CD4-positive, alpha-beta T cell (primary cell): ENCODE measurements around the gene UTP25. TPM values are rescaled to one million over a fixed set of nuclear protein-coding genes. Genes with fewer than 3 reads are reported as not detected.

ENCODE experiments used
- ATAC-seq: fragments of 200-7000 bp; cut with Tn5 transposase; one replicate; pipeline ENCODE4 v1.10.0; 2022; ENCODE audit warnings: mild to moderate bottlenecking; ENCODE audit not compliant: poor library complexity
- CTCF ChIA-PET: fragments of 350-600 bp; sonication (Branson Sonifier 250); formaldehyde crosslinking; loops from one replicate; lab custom pipeline; 2021; ENCODE audit warnings: antibody characterized with exemption, inconsistent platforms; lab: Charles Lee
- POLR2A ChIA-PET: fragments of 350-600 bp; sonication (Branson Sonifier 250); formaldehyde crosslinking; loops from one replicate; lab custom pipeline; 2021; ENCODE audit warnings: antibody characterized with exemption, inconsistent platforms; lab: Charles Lee
- DNase-seq, 14 experiments: peaks; one replicate each; pipeline ENCODE4 v3.0.0-alpha.2; 2013 to 2020; ENCODE audit warnings: mixed read lengths in 2 of 14
- H3K27ac ChIP-seq, 2 donors: one replicate each; pipeline versions ENCODE4 v1.5.1 to v1.7.0; 2013; ENCODE audit warnings: low read length in 2 of 2, low read depth in 1 of 2, mild to moderate bottlenecking in 1 of 2
- H3K27me3 ChIP-seq, 2 experiments: 1 replicate in 1 of 2; 2 replicates in 1 of 2; pipeline versions ENCODE4 v1.6.1 to v1.7.0; 2013; ENCODE audit warnings: low read length in 2 of 2, control low read depth in 1 of 2, mild to moderate bottlenecking in 1 of 2, moderate library complexity in 1 of 2; ENCODE audit not compliant: insufficient read depth in 2 of 2, control insufficient read depth in 1 of 2
- H3K36me3 ChIP-seq: one replicate; pipeline ENCODE4 v1.6.1; 2013; ENCODE audit warnings: low read length, control low read depth; ENCODE audit not compliant: insufficient read depth
- H3K4me1 ChIP-seq: one replicate; pipeline ENCODE4 v1.6.1; 2013; ENCODE audit warnings: low read length, control low read depth; ENCODE audit not compliant: insufficient read depth
- H3K4me3 ChIP-seq: one replicate; pipeline ENCODE4 v1.5.1; 2013; ENCODE audit warnings: mild to moderate bottlenecking, low read length, moderate library complexity
- H3K9me3 ChIP-seq, 2 experiments: 1 replicate in 1 of 2; 2 replicates in 1 of 2; pipeline versions ENCODE4 v1.6.1 to v1.7.0; 2013; ENCODE audit warnings: low read length in 2 of 2, mild to moderate bottlenecking in 2 of 2, control low read depth in 1 of 2, moderate library complexity in 1 of 2; ENCODE audit not compliant: control insufficient read depth in 1 of 2, insufficient read depth in 1 of 2
- H3K27ac Mint-ChIP-seq: one replicate; pipeline ENCODE4 v1.8.0; 2020; ENCODE audit warnings: mixed read lengths
- H3K27me3 Mint-ChIP-seq: one replicate; pipeline ENCODE4 v1.8.0; 2021; ENCODE audit warnings: mixed read lengths
- H3K36me3 Mint-ChIP-seq: one replicate; pipeline ENCODE4 v1.8.0; 2021; ENCODE audit warnings: low read depth, mixed read lengths
- H3K4me1 Mint-ChIP-seq: one replicate; pipeline ENCODE4 v1.8.0; 2021; ENCODE audit warnings: low read depth, mixed read lengths
- H3K4me3 Mint-ChIP-seq: one replicate; pipeline ENCODE4 v1.8.0; 2020; ENCODE audit warnings: mild to moderate bottlenecking, mixed read lengths
- H3K9me3 Mint-ChIP-seq: one replicate; pipeline ENCODE4 v1.8.0; 2020; ENCODE audit warnings: mixed read lengths
- CTCF ChIP-seq: fragments of 200-600 bp; IDR thresholded peaks from one replicate; pipeline ENCODE4 v1.8.0; 2022; ENCODE audit warnings: antibody characterized with exemption, mild to moderate bottlenecking
- intact Hi-C, 2 experiments: fragments of 100-400 bp; cut with DNase I in 1 of 2; cut with micrococcal nuclease in 1 of 2; formaldehyde crosslinking; loops; one replicate each; pipeline versions ENCODE4 v1.15.1 to v1.9.0; 2023 to 2025; cut with DNase I, micrococcal nuclease
- total RNA-seq, 174 experiments: library from RNA in 2 of 174; stranded (reverse) in 2 of 174; gene quantifications; one replicate each; pipeline ENCODE4 v1.2.3 and lab custom pipeline; 2021 to 2026

Gene UTP25
- total RNA-seq, 2 experiments from 2014 or later = 6.0 to 6.4 TPM

DNA sequence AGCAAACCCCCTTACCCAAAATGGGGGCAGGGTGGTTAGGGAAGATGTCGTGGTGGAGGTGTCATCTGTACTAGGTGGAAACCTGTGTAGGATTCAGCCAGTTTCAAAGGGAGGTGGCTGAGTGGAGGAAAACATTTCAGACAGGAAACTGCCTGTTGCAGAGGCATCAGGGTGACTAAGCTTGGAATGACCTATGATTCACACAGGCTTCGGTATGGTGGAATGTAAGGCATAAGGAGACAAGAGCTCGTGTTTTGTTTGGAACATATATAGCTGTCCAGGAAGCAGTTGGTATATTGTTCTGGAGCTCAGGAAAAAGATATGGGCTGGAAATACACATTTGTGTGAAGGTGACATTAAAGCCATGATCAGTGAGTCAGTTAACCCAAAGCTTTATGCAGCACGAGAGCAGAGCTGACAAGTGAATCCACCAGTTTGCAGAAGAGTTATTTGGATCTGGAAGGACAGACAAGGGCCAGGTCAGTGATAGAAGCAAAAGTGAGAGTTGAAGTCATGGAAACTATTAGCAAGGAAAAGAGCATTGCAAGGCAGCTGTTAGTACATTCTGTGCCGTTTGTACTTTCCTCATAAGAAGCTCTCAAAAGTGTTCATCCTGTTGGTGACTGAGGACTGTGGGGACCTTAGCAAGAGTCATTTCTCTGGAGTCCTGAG is 12.2 kb downstream of the UTP25 start:
- H3K9me3 Mint-ChIP-seq = no peaks in the 10 kb centered on the region
- Histone ChIP-seq H3K27me3 (no peaks in the 10 kb centered on the region), H3K4me3 (no peak overlapping the region), H3K9me3 (no peaks in the 10 kb centered on the region), H3K4me1 (no peaks in the 10 kb centered on the region), H3K27ac (no peak overlapping the region), H3K36me3 (peaks cover 97% of the 10 kb centered on the region)
- peaks cover 28% of the 10 kb centered on the region for H3K4me1 Mint-ChIP-seq
- peak overlapping the region; percentile 2 for H3K27ac Mint-ChIP-seq
- DNase-seq = no peak
- peaks cover 97% of the 10 kb centered on the region for H3K36me3 Mint-ChIP-seq
- no peak for TF ChIP-seq CTCF
- CTCF ChIA-PET = interaction anchor here (0.8 to 1.6 kb wide), 2 partner anchors 20 to 21 kb away, joined by 3 read pairs; no protein-coding TSS in a partner anchor
- intact Hi-C loops = loop anchor here in 1 of 2 experiments (5.0 kb wide), 1 partner anchor 1517 kb away; no protein-coding TSS in a partner anchor
- no peak overlapping the region for H3K4me3 Mint-ChIP-seq
- ATAC-seq = no peak
- POLR2A ChIA-PET = no interaction called here
- H3K27me3 Mint-ChIP-seq = no peaks in the 10 kb centered on the region

GRCh38 chr1:209840611-209841010 is 12.8 kb downstream of the UTP25 start:
- Histone ChIP-seq H3K36me3 (peaks cover 97% of the 10 kb centered on the region), H3K9me3 (no peaks in the 10 kb centered on the region), H3K27me3 (no peaks in the 10 kb centered on the region), H3K27ac (no peak overlapping the region), H3K4me3 (no peak overlapping the region), H3K4me1 (no peaks in the 10 kb centered on the region)
- Mint-ChIP-seq H3K9me3 (no peaks in the 10 kb centered on the region), H3K27me3 (no peaks in the 10 kb centered on the region), H3K4me1 (peaks cover 34% of the 10 kb centered on the region), H3K27ac (peak overlapping the region; percentile 2), H3K4me3 (no peak overlapping the region), H3K36me3 (peaks cover 97% of the 10 kb centered on the region)
- ATAC-seq = no peak
- intact Hi-C loops = no loop called here
- no peak for TF ChIP-seq CTCF
- ChIA-PET POLR2A (no interaction called here), CTCF (interaction anchor here (0.8 to 1.6 kb wide), 2 partner anchors 19 to 21 kb away, joined by 3 read pairs; no protein-coding TSS in a partner anchor)
- no peak for DNase-seq

DNA sequence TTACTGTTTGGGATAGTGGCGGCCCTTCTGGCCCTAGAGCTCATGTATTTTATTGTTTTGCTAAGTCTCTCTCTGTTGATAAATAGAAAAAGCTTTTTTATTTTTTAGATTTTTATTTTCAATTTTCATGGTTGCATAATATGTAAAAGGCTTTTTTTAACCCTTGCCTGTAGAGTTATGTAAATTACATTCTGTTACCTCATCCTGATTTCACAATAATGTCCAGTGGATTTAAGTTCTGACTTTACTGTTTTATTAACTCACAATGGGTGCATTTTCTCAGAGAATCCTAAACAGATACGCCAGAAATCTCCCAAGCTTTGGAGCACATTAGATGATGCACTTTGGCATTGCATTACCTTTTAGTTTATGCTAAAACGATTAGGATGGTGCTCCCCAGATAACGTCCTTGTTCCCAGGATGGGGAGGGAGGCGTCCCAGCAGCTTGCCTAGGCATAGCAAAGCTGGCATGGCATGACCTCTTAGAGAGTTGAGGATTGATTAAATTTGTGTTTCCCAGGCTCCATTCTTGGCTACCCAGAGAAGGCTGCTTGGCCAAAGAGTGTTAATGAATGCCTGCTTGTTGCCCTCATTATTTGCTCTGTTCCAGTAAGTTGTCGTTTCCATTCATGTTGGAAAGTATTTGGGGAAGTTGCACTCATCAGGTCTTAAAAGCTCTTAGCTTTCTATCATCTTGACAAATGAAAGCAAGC is 17.1 kb downstream of the UTP25 start:
- CTCF ChIA-PET = interaction anchor here (0.7 kb wide), 2 partner anchors 11 to 460 kb away, joined by 3 to 6 read pairs; no protein-coding TSS in a partner anchor
- no peak overlapping the region for H3K27ac Mint-ChIP-seq
- H3K27me3 Mint-ChIP-seq = no peaks in the 10 kb centered on the region
- peaks cover 94% of the 10 kb centered on the region for H3K36me3 Mint-ChIP-seq
- H3K4me1 Mint-ChIP-seq = peaks cover 35% of the 10 kb centered on the region
- DNase-seq = no peak
- Histone ChIP-seq H3K36me3 (peaks cover 95% of the 10 kb centered on the region), H3K4me1 (no peaks in the 10 kb centered on the region), H3K4me3 (no peak overlapping the region), H3K9me3 (no peaks in the 10 kb centered on the region), H3K27ac (no peak overlapping the region), H3K27me3 (no peaks in the 10 kb centered on the region)
- POLR2A ChIA-PET = no interaction called here
- ATAC-seq = no peak
- no peak overlapping the region for H3K4me3 Mint-ChIP-seq
- intact Hi-C loops = no loop called here
- no peak for TF ChIP-seq CTCF
- no peaks in the 10 kb centered on the region for H3K9me3 Mint-ChIP-seq
